HG02973 (cell line): ENCODE measurements around the gene ARHGEF28.

ENCODE experiments used
- ATAC-seq: cut with Tn5 transposase; IDR thresholded peaks from one replicate; pipeline ENCODE4 v1.9.1; 2021; ENCODE audit warnings: moderate library complexity; ENCODE audit not compliant: unreplicated experiment

ARHGEF28 gene

GRCh38 chr5:73985145-73985544 lies 359.1 kb downstream of the ARHGEF28 start:
- ATAC-seq: no peak

GRCh38 chr5:73986729-73987128 lies 360.7 kb downstream of the ARHGEF28 start:
- ATAC-seq: no peak

- ATAC-seq: no peak
Measured at GRCh38 chr5:73987915-73988314, 361.9 kb downstream of the ARHGEF28 start.

- no peak for ATAC-seq
Measured at GRCh38 chr5:73989956-73990355, 364.0 kb downstream of the ARHGEF28 start.
